SK-N-SH treated with all-trans-retinoic acid at 6 μM for 48 hours (cell line): ENCODE results near the gene LCNL1.

Source experiments
- ATAC-seq: fragments of 200-7000 bp; cut with Tn5 transposase; 3 replicates; pipeline ENCODE4 v1.9.1; 2020; ENCODE audit warnings: mild to moderate bottlenecking, moderate library complexity
- BACH2 ChIP-seq: fragments of 250-450 bp; sonication (Bioruptor Pico); IDR thresholded peaks from 2 replicates; pipeline ENCODE4 v1.9.0; 2021; ENCODE audit warnings: mild to moderate bottlenecking, borderline replicate concordance
- CREB5 ChIP-seq: fragments of 250-450 bp; sonication (Bioruptor Pico); IDR thresholded peaks from 2 replicates; pipeline ENCODE4 v1.5.1; 2020; ENCODE audit warnings: low read depth, mild to moderate bottlenecking, moderate library complexity
- CSDC2 ChIP-seq: fragments of 250-450 bp; sonication (Bioruptor Pico); IDR thresholded peaks from 2 replicates; pipeline ENCODE4 v1.5.0; 2020; ENCODE audit warnings: mild to moderate bottlenecking, moderate library complexity
- ESRRG ChIP-seq: fragments of 250-450 bp; sonication (Bioruptor Pico); IDR thresholded peaks from 2 replicates; pipeline ENCODE4 v1.6.1; 2021; ENCODE audit warnings: mild to moderate bottlenecking
- GLIS3 ChIP-seq: fragments of 250-450 bp; sonication (Bioruptor Pico); IDR thresholded peaks from 2 replicates; pipeline ENCODE4 v1.5.0; 2020; ENCODE audit warnings: mild to moderate bottlenecking, moderate library complexity
- ISL1 ChIP-seq: fragments of 250-450 bp; sonication (Bioruptor Pico); IDR thresholded peaks from 2 replicates; pipeline ENCODE4 v2.1.2; 2022; ENCODE audit warnings: mild to moderate bottlenecking, moderate library complexity
- OSR1 ChIP-seq: fragments of 250-450 bp; sonication (Bioruptor Pico); IDR thresholded peaks from 2 replicates; pipeline ENCODE4 v1.8.0; 2022; ENCODE audit warnings: moderate library complexity, mild to moderate bottlenecking, inconsistent platforms
- PATZ1 ChIP-seq: fragments of 250-450 bp; sonication (Bioruptor Pico); IDR thresholded peaks from 2 replicates; pipeline ENCODE4 v1.8.0; 2020; ENCODE audit warnings: mild to moderate bottlenecking, moderate library complexity, borderline replicate concordance
- PPARA ChIP-seq: fragments of 250-450 bp; sonication (Bioruptor Pico); IDR thresholded peaks from 2 replicates; pipeline ENCODE4 v1.5.0; 2020; ENCODE audit warnings: mild to moderate bottlenecking, borderline replicate concordance
- RARB ChIP-seq: fragments of 250-450 bp; sonication (Bioruptor Pico); IDR thresholded peaks from 2 replicates; pipeline ENCODE4 v1.8.0; 2021; ENCODE audit warnings: mild to moderate bottlenecking, moderate library complexity
- SNAI2 ChIP-seq: fragments of 250-450 bp; sonication (Bioruptor Pico); IDR thresholded peaks from 2 replicates; pipeline ENCODE4 v1.5.0; 2020; ENCODE audit warnings: mild to moderate bottlenecking, moderate library complexity
- TCF4 ChIP-seq: fragments of 250-450 bp; sonication (Bioruptor Pico); IDR thresholded peaks from 2 replicates; pipeline ENCODE4 v1.8.0; 2021; ENCODE audit warnings: mild to moderate bottlenecking, moderate library complexity, borderline replicate concordance
- TOX ChIP-seq: fragments of 250-450 bp; sonication (Bioruptor Pico); IDR thresholded peaks from 2 replicates; pipeline ENCODE4 v1.8.0; 2021; ENCODE audit warnings: mild to moderate bottlenecking, moderate library complexity, borderline replicate concordance
- ZC3H10 ChIP-seq: fragments of 250-450 bp; sonication (Bioruptor Pico); IDR thresholded peaks from 2 replicates; pipeline ENCODE4 v1.5.1; 2021; ENCODE audit warnings: mild to moderate bottlenecking, moderate library complexity
- ZFP3 ChIP-seq: fragments of 250-450 bp; sonication (Bioruptor Pico); IDR thresholded peaks from 2 replicates; pipeline ENCODE4 v1.5.0; 2020; ENCODE audit warnings: mild to moderate bottlenecking, moderate library complexity
- ZFP30 ChIP-seq: fragments of 450-650 bp; formaldehyde crosslinking; IDR thresholded peaks from 2 replicates; pipeline ENCODE4 v1.5.0; 2022; ENCODE audit warnings: mild to moderate bottlenecking, moderate library complexity
- ZNF565 ChIP-seq: fragments of 450-650 bp; formaldehyde crosslinking; conservative IDR thresholded peaks from 2 replicates; pipeline ENCODE4 v1.5.0; 2020; ENCODE audit warnings: low read depth, mild to moderate bottlenecking, moderate library complexity
- ZNF70 ChIP-seq: fragments of 450-650 bp; formaldehyde crosslinking; IDR thresholded peaks from 2 replicates; pipeline ENCODE4 v1.5.0; 2020; ENCODE audit warnings: mild to moderate bottlenecking, moderate library complexity
- ZNF8 ChIP-seq: fragments of 450-650 bp; formaldehyde crosslinking; IDR thresholded peaks from 2 replicates; pipeline ENCODE4 v1.5.0; 2020; ENCODE audit warnings: mild to moderate bottlenecking, moderate library complexity
- TF ChIP-seq, protein P1 (sequence below): fragments of 250-450 bp; sonication (Bioruptor Pico); IDR thresholded peaks from 2 replicates; pipeline ENCODE4 v1.8.0; 2021; ENCODE audit warnings: low read depth, mild to moderate bottlenecking, moderate library complexity, borderline replicate concordance
- TF ChIP-seq, protein P2 (sequence below): fragments of 250-450 bp; sonication (Bioruptor Pico); IDR thresholded peaks from 2 replicates; pipeline ENCODE4 v1.5.0; 2020; ENCODE audit warnings: mild to moderate bottlenecking, moderate library complexity

The LCNL1 gene

GRCh38 chr9:136988872-136989271, 6.1 kb downstream of the LCNL1 start:
- no peak for ATAC-seq
- TF ChIP-seq CREB5 (CRISPR knock-in tag) (no peak), PATZ1 (no peak), RARB (CRISPR knock-in tag) (no peak), CSDC2 (no peak), OSR1 (CRISPR knock-in tag) (no peak), ESRRG (no peak), ZNF565 (CRISPR knock-in tag) (no peak), ZNF8 (no peak), ZFP3 (CRISPR knock-in tag) (no peak), PPARA (no peak), BACH2 (no peak), ISL1 (no peak), TOX (CRISPR knock-in tag) (no peak), TCF4 (CRISPR knock-in tag) (no peak), ZC3H10 (CRISPR knock-in tag) (no peak), ZFP30 (CRISPR knock-in tag) (no peak)
- TF ChIP-seq, protein P1, sequence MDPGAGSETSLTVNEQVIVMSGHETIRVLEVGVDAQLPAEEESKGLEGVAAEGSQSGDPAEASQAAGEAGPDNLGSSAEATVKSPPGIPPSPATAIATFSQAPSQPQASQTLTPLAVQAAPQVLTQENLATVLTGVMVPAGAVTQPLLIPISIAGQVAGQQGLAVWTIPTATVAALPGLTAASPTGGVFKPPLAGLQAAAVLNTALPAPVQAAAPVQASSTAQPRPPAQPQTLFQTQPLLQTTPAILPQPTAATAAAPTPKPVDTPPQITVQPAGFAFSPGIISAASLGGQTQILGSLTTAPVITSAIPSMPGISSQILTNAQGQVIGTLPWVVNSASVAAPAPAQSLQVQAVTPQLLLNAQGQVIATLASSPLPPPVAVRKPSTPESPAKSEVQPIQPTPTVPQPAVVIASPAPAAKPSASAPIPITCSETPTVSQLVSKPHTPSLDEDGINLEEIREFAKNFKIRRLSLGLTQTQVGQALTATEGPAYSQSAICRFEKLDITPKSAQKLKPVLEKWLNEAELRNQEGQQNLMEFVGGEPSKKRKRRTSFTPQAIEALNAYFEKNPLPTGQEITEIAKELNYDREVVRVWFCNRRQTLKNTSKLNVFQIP (CRISPR knock-in tag): no peak

DNA sequence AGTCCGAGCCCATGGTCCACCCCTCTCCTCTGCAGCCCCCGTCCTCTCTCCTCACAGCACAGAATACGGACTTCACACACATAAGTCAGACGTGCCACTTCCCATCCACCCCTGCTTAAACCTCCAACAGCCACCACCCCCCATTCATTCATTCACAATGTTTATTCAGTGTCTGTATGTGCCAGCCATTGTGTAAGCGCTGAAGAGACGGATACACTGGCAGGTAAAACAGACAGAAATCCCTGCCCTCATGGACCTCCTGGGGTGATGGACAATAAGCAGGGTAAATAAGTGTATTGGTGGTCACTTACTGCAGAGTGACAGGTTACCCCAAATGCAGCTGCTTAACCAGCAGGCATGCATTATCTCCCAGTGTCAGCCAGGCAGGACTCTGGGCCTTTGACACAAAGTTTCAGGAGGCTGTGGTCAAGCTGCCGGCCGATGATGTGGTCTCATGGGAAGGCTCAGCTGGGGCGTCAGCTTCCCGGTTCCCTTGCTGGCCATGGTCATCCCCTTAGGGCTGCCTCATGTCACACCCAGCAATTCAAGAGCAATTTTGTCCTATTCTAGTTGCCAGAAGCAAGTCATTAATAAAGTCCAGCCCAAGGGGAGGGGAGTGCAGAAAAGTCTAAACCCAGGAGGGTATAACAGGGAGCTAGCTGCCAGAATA, 7.6 kb downstream of the LCNL1 start:
- TF ChIP-seq, protein P1 (CRISPR knock-in tag): no peak
- TF ChIP-seq ZC3H10 (CRISPR knock-in tag) (no peak), ZFP3 (CRISPR knock-in tag) (no peak), RARB (CRISPR knock-in tag) (no peak), ISL1 (no peak), ZNF70 (CRISPR knock-in tag) (no peak), CREB5 (CRISPR knock-in tag) (no peak), BACH2 (no peak), SNAI2 (CRISPR knock-in tag) (no peak)
- TF ChIP-seq, all 23 proteins: peak for 0
- no peak for ATAC-seq

GRCh38 chr9:136991993-136992818, 9.4 kb downstream of the LCNL1 start, which contains the start of gene PAXX:
Gene PAXX, plus strand, starts transcription at chr9:136992422. Its CDS starts 22 bp downstream, at chr9:136992444.
- ATAC-seq: peak; percentile 88

More at GRCh38 chr9:136991993-136992818, 9.4 kb downstream of the LCNL1 start, which contains the start of gene PAXX:
- TF ChIP-seq ZFP30 (CRISPR knock-in tag) (no peak), OSR1 (CRISPR knock-in tag) (no peak), ZC3H10 (CRISPR knock-in tag) (no peak), PPARA (no peak), TCF4 (CRISPR knock-in tag) (no peak), GLIS3 (no peak), ZNF70 (CRISPR knock-in tag) (no peak)
- TF ChIP-seq, protein P2, sequence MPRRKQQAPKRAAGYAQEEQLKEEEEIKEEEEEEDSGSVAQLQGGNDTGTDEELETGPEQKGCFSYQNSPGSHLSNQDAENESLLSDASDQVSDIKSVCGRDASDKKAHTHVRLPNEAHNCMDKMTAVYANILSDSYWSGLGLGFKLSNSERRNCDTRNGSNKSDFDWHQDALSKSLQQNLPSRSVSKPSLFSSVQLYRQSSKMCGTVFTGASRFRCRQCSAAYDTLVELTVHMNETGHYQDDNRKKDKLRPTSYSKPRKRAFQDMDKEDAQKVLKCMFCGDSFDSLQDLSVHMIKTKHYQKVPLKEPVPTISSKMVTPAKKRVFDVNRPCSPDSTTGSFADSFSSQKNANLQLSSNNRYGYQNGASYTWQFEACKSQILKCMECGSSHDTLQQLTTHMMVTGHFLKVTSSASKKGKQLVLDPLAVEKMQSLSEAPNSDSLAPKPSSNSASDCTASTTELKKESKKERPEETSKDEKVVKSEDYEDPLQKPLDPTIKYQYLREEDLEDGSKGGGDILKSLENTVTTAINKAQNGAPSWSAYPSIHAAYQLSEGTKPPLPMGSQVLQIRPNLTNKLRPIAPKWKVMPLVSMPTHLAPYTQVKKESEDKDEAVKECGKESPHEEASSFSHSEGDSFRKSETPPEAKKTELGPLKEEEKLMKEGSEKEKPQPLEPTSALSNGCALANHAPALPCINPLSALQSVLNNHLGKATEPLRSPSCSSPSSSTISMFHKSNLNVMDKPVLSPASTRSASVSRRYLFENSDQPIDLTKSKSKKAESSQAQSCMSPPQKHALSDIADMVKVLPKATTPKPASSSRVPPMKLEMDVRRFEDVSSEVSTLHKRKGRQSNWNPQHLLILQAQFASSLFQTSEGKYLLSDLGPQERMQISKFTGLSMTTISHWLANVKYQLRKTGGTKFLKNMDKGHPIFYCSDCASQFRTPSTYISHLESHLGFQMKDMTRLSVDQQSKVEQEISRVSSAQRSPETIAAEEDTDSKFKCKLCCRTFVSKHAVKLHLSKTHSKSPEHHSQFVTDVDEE (CRISPR knock-in tag): no peak
